ENCODE results near the gene PUDP. TPM values are rescaled to one million over a fixed set of nuclear protein-coding genes. Genes with fewer than 3 reads are reported as not detected.

Gene PUDP
- 18.4 and 21.9 TPM in 2 replicates for total RNA-seq
- long read RNA-seq, transcript PUDP-201 (4 exons, 2,140 nt) = major isoform, 114 of 142 reads
- long read RNA-seq, partial matches to known transcripts = 15 of 142 reads
- long read RNA-seq, other reads (novel, unspliced or antisense) = 11 of 142 reads

DNA sequence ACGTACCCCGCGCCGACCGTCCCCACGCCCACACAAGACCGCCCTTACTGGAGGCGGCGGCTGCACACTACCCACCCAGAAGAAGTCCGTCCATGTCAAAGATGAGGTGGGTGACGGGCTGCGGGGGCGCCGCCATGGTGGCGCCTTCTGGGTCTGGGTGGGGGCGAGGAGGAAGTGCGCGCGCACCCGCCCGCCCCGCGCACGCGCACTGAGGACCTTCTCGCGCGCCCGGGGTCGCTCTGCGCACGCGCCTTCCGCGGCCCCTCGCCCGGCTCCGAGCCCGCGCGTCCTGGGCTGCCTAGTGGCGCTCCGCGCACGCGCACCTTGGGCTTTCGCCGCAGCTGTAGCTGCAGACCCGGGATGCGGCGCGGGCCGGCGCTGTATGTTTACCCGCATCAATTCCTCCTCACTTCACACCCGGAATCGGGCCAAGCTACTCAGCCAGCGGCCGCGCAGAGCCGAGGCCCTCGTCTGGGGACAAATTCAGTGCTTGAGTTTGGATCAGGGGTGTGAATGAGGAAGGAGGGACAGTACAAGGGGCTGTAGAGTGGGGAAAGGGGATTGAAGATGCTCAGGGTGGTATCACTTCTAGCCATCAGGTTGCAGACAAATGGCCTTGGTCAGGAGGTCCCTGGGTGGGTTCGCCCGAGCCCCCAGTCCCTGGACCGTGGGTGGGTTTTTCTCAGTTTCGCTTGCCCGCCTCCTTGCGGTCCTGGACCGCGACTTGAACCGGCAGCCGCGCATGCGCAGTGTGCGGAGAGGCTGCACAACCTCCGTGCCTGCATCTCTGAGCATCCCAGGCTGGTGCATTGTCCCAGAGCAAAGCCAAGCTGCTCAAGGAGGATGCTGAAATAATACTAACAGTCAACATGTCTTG is at the start of gene PUDP:
Gene PUDP (minus strand): TSS at position 176 of the 877 bp plus-strand sequence. CDS start 40 bp downstream, at position 136.
- peak; percentile 99 for DNase-seq (ENCODE audit: extremely low spot score, unreplicated experiment)
- Mint-ChIP-seq H3K27ac (ENCODE audit: unreplicated experiment) (peak within 1 kb of the TSS; percentile 74), H3K36me3 (ENCODE audit: unreplicated experiment) (no peaks in the 10 kb centered on the region), H3K4me3 (ENCODE audit: unreplicated experiment) (peak within 1 kb of the TSS; percentile 89), H3K9me3 (ENCODE audit: unreplicated experiment) (no peaks in the 10 kb centered on the region), H3K27me3 (ENCODE audit: unreplicated experiment) (no peaks in the 10 kb centered on the region), H3K4me1 (ENCODE audit: unreplicated experiment) (peaks cover 9% of the 10 kb centered on the region)
- TF ChIP-seq, protein P1, sequence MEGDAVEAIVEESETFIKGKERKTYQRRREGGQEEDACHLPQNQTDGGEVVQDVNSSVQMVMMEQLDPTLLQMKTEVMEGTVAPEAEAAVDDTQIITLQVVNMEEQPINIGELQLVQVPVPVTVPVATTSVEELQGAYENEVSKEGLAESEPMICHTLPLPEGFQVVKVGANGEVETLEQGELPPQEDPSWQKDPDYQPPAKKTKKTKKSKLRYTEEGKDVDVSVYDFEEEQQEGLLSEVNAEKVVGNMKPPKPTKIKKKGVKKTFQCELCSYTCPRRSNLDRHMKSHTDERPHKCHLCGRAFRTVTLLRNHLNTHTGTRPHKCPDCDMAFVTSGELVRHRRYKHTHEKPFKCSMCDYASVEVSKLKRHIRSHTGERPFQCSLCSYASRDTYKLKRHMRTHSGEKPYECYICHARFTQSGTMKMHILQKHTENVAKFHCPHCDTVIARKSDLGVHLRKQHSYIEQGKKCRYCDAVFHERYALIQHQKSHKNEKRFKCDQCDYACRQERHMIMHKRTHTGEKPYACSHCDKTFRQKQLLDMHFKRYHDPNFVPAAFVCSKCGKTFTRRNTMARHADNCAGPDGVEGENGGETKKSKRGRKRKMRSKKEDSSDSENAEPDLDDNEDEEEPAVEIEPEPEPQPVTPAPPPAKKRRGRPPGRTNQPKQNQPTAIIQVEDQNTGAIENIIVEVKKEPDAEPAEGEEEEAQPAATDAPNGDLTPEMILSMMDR (IDR thresholded peaks at IDR 0.05) = peak; percentile 39

DNA sequence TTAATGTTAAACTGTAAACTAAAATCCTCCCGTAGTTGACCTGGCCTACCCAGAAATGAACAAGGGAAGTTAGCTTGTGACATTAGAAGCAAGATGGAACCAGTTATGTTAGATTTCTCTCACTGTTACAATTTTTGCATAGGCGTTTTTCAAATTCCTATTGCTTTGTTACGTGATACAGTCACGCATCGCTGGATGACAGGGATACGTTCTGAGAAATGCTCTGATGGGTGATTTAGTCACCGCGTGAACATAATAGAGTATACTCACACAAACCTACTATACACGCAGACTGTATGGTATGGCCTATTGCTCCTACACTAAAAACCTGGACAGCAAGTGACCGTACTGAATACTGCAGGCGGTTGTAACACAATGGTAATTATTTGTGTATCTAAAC is 46.7 kb upstream of the PUDP start:
- H3K27ac Mint-ChIP-seq (ENCODE audit: unreplicated experiment) = no peak overlapping the region
- no peak overlapping the region for H3K4me3 Mint-ChIP-seq (ENCODE audit: unreplicated experiment)
- peaks cover 12% of the 10 kb centered on the region for H3K4me1 Mint-ChIP-seq (ENCODE audit: unreplicated experiment)
- no peaks in the 10 kb centered on the region for H3K9me3 Mint-ChIP-seq (ENCODE audit: unreplicated experiment)
- H3K27me3 Mint-ChIP-seq (ENCODE audit: unreplicated experiment) = no peaks in the 10 kb centered on the region
- H3K36me3 Mint-ChIP-seq (ENCODE audit: unreplicated experiment) = no peaks in the 10 kb centered on the region
- no peak for DNase-seq (ENCODE audit: extremely low spot score, unreplicated experiment)
- TF ChIP-seq, protein P1 (IDR thresholded peaks at IDR 0.05) = no peak

DNA sequence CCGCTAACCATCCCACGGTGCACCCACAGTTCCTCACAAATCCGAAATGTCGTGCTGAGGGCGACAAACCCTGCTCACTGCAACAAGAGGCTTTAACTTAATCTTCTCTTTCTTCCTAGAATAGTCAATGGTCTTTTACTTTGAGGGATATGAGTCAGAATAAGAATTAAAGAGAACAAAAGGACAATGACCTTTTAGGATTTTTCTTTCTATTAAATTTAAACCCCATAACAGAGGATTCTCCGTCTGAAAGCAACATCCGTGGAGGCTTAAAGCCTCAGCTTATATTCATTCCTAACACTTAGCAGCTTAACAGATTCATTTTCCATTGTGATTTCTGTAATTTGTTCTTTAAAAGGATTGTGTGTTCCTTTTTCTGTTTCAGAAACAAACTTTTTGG is 44.9 kb upstream of the PUDP start:
- Mint-ChIP-seq H3K4me1 (ENCODE audit: unreplicated experiment) (peaks cover 3% of the 10 kb centered on the region), H3K27me3 (ENCODE audit: unreplicated experiment) (no peaks in the 10 kb centered on the region), H3K36me3 (ENCODE audit: unreplicated experiment) (no peaks in the 10 kb centered on the region), H3K9me3 (ENCODE audit: unreplicated experiment) (no peaks in the 10 kb centered on the region), H3K4me3 (ENCODE audit: unreplicated experiment) (no peak overlapping the region), H3K27ac (ENCODE audit: unreplicated experiment) (no peak overlapping the region)
- TF ChIP-seq, protein P1 (IDR thresholded peaks at IDR 0.05) = no peak
- DNase-seq (ENCODE audit: extremely low spot score, unreplicated experiment) = no peak

DNA sequence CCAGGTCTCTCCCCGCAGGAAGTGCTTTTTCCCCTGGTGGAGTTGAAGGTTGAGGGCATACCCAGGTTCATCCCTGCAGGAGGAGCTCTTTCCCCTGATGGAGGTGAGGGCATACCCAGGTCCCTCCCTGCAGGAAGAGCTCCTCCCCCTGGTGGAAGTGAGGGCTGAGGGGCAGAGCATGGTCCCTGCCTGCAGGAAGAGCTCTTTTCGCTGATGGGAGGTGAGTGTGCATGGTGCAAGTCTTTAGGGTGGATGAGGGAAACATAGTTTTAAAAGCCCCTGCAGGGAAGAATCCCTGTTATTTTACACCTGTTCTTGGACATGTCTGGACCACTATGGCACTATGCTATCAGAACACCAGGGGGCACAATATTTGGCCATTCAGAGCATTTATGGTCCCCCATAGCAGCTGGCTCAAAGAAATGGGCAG is 43.7 kb upstream of the PUDP start:
- H3K9me3 Mint-ChIP-seq (ENCODE audit: unreplicated experiment) = no peaks in the 10 kb centered on the region
- H3K4me3 Mint-ChIP-seq (ENCODE audit: unreplicated experiment) = no peak overlapping the region
- peaks cover 3% of the 10 kb centered on the region for H3K4me1 Mint-ChIP-seq (ENCODE audit: unreplicated experiment)
- no peak for DNase-seq (ENCODE audit: extremely low spot score, unreplicated experiment)
- H3K27ac Mint-ChIP-seq (ENCODE audit: unreplicated experiment) = no peak overlapping the region
- H3K36me3 Mint-ChIP-seq (ENCODE audit: unreplicated experiment) = no peaks in the 10 kb centered on the region
- H3K27me3 Mint-ChIP-seq (ENCODE audit: unreplicated experiment) = no peaks in the 10 kb centered on the region
- TF ChIP-seq, protein P1 (IDR thresholded peaks at IDR 0.05) = peak; percentile 20

DNA sequence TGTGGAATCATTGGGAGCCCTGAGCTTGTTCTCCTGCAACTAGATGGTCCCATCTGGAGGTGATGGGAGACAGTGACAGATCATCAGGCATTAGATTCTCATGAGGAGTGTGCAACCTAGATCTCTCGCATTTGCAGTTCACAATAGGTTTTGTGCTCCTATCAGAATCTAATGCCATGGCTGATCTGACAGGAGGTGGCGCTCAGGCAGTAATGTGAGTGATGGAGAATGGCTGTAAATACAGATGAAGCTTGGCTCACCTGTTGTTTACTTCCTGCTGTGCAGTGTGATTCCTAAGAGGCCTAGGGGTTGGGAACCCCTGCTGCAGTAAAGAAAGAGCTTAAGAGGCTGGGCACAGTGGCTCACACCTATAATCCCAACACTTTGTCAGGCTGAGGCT is 42.2 kb upstream of the PUDP start:
- no peak overlapping the region for H3K4me3 Mint-ChIP-seq (ENCODE audit: unreplicated experiment)
- H3K27ac Mint-ChIP-seq (ENCODE audit: unreplicated experiment) = no peak overlapping the region
- no peak for DNase-seq (ENCODE audit: extremely low spot score, unreplicated experiment)
- no peaks in the 10 kb centered on the region for H3K27me3 Mint-ChIP-seq (ENCODE audit: unreplicated experiment)
- TF ChIP-seq, protein P1 (IDR thresholded peaks at IDR 0.05) = no peak
- H3K4me1 Mint-ChIP-seq (ENCODE audit: unreplicated experiment) = peaks cover 3% of the 10 kb centered on the region
- H3K36me3 Mint-ChIP-seq (ENCODE audit: unreplicated experiment) = no peaks in the 10 kb centered on the region
- no peaks in the 10 kb centered on the region for H3K9me3 Mint-ChIP-seq (ENCODE audit: unreplicated experiment)
